HG03571 (cell line): Measurements from ENCODE around the gene EXTL1.

ENCODE experiments used
- ATAC-seq: cut with Tn5 transposase; IDR thresholded peaks from one replicate; pipeline ENCODE4 v1.9.1; 2021; ENCODE audit not compliant: unreplicated experiment

EXTL1 gene

DNA sequence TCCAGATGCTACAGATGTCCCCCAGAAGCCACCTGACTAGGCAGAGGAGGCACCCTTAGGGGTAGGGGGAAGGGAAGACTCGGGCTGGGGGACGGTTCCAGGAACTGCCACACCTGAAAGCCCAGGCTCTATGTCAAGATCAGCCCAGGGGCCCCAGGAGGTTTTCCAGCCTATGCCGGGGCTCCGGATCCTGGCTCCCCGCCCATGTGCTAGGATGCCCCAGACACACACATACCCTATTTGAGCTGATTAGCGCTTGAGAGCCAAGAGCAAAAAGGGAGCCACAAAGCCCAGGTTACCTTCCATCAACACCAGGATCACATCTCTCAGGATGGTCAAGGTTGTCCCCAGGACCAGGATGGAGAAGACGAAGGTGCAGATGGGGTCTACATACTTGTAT is 19.8 kb downstream of the EXTL1 start:
- ATAC-seq, result no peak

DNA sequence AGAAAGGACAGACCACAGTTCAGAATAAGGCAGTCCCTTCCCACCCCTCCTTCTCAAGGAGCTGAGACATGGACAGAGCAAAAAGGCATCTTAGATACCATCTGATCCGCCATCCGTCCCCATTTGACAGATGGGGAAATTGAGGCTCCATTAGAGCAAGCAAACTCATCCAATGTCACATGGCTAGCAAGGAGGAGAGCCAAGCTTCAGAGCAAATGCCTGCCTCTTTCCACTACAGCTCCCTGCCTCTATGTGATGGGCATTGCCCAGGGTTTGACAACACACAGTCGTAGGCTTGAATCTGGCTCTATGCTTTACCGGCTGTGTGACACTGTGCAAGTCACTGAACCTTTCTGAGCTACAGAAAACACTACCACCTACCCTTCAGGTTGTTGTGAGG is 20.4 kb downstream of the EXTL1 start:
- no peak for ATAC-seq

DNA sequence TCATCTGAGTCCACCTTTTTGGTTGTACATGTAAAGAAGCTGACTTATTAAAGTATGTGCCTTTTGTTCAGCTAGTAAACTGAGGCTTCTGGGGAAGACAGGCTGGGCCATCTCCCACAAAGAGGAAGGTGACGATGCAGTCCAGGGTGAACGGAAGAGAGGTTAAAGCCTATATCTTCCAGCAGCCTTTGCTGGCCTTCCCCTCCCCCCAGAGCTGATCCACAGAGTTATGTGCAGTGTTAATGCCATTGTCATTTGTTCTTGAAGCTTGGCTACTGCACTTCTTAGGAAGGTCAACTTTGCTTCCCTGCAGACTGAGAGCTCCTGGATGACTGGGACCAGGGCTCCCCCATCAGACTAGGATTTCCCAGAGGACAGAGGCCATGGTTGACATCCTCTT is 22.2 kb downstream of the EXTL1 start:
- ATAC-seq, result no peak

DNA sequence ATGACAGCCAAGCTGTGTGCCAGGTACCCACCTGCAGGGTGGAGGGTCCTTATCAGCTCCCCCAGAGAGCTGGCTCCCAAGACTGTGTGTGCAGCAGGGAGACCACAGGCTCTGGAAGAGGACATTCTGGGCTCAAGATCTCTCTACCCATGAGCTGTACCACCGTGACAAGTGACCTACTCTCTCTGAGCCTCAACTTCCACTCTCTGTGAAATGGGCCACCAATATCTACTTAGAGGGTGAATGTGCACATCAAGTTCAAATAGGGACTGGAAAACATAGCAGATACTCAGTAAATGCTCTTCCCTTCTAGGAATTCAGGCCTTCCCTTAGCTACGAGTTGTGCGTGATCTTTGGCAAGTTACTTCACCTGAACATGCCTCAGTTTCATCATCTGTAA is 22.8 kb downstream of the EXTL1 start:
- ATAC-seq, result no peak

DNA sequence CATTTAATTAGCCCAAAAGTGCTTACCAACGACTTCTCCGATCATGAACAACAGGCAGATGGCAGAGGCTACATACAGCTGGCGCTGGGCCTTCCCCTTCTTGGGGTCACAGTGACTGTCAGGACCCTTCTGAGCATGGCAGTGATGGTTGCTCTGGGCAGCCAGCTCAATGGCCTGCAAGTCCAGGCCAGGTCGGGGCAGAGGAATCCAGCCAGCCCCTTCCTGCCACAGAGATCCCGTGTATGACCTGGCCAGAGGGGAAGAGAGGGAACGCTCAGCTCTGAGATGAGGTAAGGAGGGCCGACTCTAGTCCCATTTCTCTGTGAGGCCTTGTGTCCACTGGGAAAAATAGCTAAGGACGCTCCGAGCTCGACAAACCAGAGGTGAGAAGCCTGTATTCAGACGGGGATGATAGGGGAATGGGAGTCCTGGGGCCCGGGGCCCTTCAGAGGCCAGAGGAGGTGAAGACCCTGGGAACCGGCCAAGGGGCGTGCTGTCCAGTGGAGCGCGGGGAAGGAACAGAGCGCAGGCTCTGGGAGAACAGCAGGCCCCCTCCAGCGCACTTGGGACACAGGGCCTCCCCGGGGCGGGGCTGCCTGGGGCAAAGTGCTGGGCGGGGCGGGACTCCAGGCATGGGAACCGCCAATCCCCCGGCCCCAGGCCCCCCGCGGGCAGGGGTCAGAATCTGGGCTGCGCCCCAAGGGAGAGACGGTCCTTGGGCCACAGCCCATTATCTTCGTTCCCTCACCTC is 23.6 kb downstream of the EXTL1 start:
- ATAC-seq, result no peak

DNA sequence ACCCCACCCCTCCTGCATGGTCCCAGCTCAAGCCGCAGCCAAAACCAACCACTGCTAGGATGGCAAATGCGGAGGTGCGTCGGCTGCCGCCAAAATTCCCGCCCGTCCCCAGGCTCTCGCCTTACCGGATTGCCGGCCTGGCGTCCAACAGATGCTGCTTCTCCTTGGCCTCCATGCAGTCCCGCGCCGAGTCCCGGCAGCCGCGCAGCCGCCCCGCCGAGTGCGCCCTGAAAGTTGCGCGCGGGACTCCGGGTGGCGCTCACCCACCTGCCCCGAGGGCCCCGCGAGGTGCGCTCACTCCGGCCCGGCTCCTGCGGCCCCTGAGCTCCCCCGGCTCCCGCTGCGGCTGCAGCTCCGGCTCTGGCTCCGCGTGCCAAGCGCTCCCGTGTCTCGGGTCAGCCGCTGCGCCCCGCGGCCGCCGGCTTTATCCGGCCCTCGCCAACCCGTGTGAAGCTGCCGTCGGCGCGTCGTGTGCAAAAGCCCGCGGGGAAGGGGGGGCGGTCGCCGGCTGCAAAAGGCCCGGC is 24.2 kb downstream of the EXTL1 start, which contains the start of gene SLC30A2:
SLC30A2 (minus strand) TSS at position 397 of the 524 bp plus-strand sequence; CDS start at position 175, 222 bp downstream.
- no peak for ATAC-seq

DNA sequence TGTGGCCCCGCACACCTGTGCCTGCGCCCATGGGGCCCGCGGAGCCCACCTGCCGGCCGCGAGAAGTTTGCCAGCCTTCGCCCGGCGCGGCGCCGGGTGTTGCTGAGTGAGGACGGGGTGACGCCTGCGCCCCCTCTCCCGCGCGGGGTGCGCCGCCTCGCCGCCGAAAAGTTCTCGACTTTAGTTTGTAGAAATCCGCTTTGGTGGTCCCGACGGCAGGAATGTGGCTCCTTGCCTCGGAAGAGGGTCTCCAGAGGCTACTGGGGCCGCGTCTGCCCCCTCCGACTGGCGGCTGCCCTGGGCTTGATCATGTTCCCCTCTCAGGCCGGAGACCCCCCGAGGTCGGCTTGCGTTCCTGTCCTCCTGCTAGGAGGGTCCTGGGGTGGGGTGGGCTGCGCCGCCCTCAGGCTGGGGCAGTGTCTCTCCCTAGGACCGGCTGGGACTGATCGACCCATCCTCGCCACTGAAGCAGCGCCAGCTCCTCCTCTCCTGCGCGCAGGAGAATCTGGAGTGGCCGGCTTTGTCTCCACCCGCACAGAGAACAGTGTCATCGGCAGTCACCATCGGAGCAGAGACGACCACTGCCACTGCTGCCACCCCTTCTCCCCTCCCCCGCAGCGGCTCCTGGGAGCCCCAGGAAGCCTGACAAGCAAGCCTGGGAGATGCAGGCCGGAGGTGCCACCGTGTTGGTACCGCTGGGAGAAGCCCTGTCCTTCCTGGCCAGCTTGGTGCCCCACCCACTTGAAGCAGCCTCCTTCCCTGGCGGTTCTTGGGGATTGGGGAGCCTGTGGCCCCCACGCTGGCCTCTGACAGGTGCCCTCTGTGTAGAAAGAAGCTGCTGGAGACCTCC is 24.9 kb downstream of the EXTL1 start:
- no peak for ATAC-seq

DNA sequence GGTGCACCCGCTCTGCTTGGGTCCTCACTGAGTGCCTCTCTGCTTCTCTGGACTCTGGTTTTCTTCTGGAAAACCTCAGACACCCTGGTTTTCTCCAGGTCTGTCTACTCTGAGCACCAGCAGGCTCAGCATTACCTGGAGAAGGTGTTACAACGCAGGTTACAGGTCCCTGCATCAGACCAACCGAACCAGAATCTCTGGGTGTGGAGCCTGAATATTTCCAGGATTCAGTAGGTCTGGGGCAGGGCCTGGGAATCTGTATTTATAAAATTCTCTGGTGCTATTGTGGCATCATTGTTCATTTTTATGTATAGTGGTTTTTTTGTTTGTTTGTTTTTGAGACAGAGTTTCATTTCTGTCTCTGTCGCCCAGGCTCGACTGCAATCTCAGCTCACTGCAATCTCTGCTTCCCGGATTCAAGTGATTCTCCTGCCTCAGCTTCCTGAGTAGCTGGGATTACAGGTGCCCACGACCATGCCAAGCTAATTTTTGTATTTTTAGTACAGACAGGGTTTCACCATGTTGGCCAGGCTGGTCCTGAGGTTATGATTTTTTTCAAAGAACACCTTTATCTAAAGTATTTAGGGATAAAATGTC is 25.8 kb downstream of the EXTL1 start:
- ATAC-seq, result no peak

DNA sequence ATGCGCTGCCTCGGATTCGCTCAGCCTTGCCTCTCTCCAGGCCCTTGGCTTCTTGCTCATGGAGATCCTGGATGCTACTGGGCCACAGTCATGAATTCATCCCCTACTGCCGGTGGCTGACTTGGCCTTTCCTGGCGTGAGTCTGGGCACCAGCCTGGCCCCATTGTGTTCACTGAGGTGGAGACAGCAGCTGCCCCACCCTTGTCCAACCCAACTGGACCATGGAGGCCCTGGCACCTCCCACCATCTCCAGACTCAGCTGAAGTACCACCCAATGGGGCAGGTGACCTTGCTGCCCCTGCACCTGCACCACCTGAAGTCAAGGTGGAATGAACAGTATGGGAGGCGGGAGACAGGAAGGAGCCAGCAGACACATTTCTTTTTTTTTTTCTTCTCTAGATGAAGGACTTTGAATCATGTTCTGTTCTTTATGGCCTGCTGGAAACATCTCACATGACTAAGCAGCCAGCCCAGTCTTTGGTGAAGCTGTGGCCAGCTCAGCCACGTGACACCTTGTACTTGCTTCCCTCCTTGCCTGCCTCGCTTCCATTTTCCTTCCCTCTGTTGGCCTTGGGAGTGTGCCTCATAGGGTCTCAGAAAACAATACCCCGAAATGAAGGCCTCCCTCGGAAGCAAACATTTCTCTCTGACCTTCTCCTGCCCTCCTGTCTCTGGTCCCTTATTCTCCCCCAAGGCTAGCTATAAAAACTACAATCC is 28.1 kb downstream of the EXTL1 start:
- no peak for ATAC-seq

DNA sequence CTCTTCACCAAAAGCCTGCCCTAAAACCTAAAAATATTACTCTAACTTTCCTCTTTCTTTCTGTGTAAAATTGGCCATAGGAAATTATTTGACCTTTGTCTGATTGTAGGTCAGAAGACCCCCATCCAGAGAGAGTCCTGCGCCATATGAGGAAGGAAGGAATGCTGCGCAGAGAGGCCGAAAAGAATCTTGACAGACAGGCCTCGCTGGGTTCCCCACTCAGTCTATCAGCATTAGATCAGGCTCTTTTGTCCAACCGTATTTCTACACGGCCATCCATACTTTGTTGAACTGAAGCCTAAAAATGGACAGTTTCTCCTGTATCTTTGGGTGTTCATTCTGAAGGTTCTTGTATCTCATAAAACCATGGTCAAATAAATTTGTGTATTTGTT is 28.7 kb downstream of the EXTL1 start:
- no peak for ATAC-seq

DNA sequence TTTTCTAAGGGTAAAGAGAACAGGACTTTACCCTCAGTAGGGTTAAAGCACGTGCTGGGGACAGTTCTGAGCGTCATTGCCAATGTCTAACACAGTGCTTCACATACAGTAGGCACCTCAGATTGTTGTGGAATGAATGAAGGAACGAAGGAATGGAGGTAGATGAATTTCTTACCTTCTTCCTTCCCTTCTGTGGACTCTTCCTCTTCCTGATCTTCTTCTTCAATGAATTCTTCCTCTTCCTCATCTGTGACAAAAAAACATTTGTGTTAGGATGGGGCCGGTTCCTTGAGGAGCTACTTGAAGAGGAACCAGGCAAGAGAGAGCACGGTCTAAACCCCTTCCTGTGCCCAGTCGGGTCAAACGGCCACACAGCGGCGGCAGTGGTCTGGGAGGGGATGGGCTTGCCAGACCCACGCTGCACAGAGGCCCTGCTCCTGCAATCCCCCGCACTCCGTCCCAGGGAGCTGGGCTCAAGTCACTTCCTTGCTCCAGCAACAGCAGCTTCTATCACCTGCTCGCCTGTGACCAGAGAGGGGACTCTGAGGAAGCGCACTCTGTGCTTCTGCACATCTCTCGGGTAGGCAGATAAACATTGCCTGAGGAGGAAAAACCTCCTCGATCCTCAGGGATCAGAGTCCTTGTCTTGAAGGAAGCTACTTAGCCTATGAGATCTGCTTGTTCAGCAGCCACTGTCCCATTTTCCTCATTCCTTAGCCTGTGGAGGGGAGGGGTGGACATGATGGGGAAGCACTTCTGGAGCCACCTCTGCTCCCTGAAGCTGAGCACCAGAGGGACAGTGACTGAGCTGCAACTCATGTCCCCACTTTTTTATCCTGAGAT is 32.4 kb downstream of the EXTL1 start:
- ATAC-seq, result no peak

DNA sequence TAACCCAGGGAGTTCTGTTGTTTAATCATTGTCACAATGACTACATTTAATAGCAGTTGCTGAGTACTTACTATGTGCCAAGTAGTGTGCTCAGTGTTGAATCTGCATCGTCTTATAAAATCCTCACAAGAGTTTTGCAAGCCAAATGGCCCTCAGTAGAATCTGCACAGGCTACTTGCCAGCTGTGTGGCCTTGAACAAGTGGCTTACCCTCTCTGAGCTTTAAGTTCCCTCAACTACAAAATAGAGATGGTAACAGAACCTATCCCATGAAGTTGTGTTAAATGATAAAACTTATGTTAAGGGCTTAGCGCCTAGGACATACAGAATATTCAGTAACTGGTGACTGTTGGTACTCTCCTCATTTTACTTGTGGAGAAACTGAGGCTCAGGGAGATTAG is 33.5 kb downstream of the EXTL1 start:
- ATAC-seq, result no peak

DNA sequence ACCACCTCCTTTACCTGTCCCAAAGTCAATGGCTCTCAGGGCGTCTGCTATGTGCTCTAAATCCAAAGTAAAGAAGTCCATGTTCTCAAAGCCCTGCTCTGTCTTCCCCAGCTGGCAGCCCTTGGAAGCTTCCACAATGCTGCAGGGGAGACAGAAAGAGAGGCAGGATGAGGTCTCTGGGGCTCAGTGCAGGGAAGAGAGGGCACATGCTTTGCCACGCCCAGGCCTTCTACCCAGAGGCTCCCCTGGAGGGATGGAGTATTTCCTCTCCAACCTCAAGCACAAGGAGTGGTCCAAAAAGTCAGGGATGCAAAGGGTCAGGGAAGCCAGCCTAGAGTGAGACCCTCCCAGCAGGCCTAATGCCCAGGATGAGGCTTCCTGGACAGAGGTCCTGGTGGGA is 35.6 kb downstream of the EXTL1 start:
- no peak for ATAC-seq

DNA sequence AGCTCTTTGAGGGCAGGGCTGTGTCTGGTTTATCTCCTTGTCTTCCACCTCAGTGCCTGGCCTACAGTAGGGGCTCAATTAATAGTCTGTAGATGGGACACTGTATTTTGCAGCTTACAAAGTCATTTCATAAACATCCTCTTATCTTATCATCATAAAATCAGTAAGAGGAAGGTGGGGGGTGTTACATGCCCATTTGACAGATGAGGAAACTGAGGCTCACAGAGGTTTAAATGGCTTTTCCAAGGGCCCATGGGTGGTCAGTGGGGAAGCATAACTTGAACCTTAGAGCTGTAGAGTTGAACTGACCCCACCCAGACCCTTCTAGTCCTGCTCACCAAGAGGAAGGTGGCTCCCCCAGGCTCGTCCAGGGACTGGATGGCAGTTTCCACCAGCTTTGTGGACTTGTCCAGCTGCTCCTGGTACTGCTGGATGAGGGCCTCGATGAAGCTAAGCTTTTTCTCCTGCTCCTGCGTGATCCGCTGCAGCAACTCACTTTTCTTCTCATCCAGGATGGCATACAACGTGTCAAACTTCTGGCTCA is 36.5 kb downstream of the EXTL1 start:
- ATAC-seq, result no peak

DNA sequence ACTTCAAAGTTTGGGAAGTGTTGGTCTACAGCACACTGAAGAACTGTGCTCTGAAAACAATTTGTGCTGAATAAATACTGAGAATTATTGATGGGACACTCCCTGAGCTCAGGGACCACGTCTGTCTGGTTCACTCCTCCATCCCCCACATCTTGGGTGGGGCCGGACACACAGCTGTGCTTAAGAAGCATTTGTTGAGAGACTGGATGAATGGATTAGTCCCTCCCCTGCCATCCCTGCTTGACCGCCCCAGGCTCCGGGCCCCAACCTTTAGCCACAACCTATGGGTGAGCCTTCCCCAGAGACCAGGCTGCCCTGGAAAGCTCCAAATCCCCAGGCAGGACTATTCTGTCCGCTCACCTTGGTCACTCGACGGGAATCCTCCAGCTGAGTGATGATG is 38.3 kb downstream of the EXTL1 start:
- no peak for ATAC-seq

DNA sequence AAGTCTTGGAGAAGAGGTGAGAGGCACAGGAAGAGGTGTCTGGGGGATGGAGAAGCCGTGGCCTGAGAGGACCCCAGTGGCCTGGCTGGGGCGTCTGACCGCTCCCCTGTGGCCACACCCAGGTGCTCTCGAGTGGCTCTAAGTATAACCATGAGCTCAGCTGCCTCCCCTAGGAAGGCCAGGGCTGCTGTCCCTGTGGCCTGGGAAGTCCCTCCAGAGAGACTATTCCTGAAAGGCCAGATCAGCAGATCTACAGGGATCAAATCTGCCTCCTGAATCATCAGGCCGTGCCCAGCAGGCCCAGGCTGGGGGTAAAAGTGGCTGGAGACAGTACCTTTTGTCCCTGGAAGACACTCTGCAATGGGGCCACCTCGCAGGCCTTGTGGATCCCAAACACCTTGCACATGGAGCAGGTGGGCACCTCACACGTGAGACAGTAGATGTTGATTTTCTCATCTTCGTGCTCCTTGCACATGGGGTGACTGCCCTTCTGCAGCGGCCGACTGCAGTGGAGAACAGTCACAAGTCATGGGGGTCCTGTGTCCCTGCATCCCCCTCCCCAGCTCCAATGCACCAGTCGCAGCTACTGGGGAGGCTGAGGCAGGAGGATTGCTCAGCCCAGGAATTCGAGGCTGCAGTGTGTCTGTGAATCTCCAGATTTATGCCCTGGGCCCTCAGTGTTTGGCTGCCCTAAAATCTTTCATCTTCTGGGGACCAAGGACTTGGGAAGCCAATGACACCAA is 39.4 kb downstream of the EXTL1 start:
- no peak for ATAC-seq

DNA sequence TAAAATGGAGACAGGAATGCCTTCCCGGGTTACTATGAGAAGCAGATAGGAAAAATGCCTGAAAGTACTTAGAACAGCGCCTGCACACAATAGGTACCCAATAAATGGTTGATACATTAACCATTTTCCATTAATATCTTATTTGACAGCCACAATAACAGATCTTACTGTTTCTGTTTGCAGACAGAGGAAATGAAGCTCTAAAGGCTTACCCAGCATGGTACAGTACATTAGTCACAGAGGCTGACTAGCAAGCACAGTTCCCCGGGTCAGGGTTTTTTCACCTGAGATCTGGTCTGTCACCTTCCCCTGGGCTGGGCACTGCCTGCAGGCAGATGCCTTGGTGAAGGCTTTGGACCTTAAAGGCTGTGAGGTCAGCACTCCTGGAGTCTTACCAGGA is 43.0 kb downstream of the EXTL1 start:
- ATAC-seq, result no peak

DNA sequence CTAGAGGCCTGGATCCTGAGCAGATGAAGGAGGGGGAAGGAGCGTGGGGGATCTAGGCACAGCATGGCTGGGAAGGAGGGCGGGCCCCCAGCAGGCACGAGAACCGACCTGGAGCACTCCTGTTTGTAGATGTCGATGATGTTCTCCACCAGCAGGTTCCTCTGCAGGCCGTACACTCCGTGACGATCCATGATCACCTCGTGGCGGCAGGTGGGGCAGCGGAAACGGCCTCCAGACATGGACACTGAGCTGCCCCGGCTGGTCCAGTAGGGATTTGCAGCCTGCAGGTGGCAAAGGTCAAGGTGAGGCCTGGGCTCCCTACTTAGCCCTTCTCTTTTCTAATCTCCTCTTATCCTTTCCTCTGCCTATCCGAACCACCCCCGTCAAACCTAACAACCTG is 44.6 kb downstream of the EXTL1 start:
- no peak for ATAC-seq

DNA sequence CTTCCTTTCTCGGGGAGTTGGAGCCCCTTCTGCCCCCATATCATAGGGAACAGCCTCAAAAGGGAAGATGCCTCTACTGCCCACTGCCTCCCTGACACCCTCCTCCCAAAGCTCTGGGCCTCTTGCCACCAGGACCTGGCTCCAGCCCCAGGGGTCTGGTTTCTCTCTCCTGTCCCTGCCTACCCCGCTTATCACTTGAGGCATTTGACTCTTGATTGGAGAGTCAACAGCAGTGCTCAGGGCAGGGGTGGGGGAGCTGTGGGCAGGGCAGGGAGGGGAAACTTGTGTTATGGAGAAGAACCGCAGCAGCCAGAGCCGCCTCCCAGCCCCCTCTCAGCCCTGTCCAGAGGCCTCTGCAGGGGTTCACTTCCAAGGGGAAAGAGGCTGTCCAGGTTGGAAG is 45.3 kb downstream of the EXTL1 start:
- no peak for ATAC-seq
